Activated naive CD4-positive, alpha-beta T cell treated with anti-CD3 and anti-CD28 coated beads, Interleukin-2, amount 50 U/mL, for 24 hours (primary cell): ENCODE results near the gene PACSIN2.

Source experiments
- H3K27ac Mint-ChIP-seq: one replicate; pipeline ENCODE4 v1.8.0; 2021; ENCODE audit warnings: mild to moderate bottlenecking, mixed read lengths
- H3K27me3 Mint-ChIP-seq: one replicate; pipeline ENCODE4 v1.8.0; 2021; ENCODE audit warnings: mixed read lengths
- H3K36me3 Mint-ChIP-seq: one replicate; pipeline ENCODE4 v1.8.0; 2021; ENCODE audit warnings: mixed read lengths
- H3K4me1 Mint-ChIP-seq: one replicate; pipeline ENCODE4 v1.8.0; 2021; ENCODE audit warnings: mixed read lengths
- H3K4me3 Mint-ChIP-seq: one replicate; pipeline ENCODE4 v1.8.0; 2021; ENCODE audit warnings: mild to moderate bottlenecking, mixed read lengths
- H3K9me3 Mint-ChIP-seq: one replicate; pipeline ENCODE4 v1.8.0; 2021; ENCODE audit warnings: mixed read lengths

PACSIN2 gene

GRCh38 chr22:42891696-42892095 is 123.3 kb downstream of the PACSIN2 start:
- H3K4me3 Mint-ChIP-seq, result no peak overlapping the region
- peaks cover 46% of the 10 kb centered on the region for H3K4me1 Mint-ChIP-seq
- no peaks in the 10 kb centered on the region for H3K27me3 Mint-ChIP-seq
- peaks cover 3% of the 10 kb centered on the region for H3K36me3 Mint-ChIP-seq
- H3K27ac Mint-ChIP-seq, result no peak overlapping the region
- H3K9me3 Mint-ChIP-seq, result no peaks in the 10 kb centered on the region

- Mint-ChIP-seq H3K27me3 (no peaks in the 10 kb centered on the region), H3K4me1 (peaks cover 39% of the 10 kb centered on the region), H3K4me3 (no peak overlapping the region), H3K27ac (no peak overlapping the region), H3K9me3 (no peaks in the 10 kb centered on the region), H3K36me3 (peaks cover 3% of the 10 kb centered on the region)
These were observed 123.9 kb downstream of the PACSIN2 start for GRCh38 chr22:42891008-42891407.

GRCh38 chr22:42889304-42889703 is 125.6 kb downstream of the PACSIN2 start:
- no peaks in the 10 kb centered on the region for H3K9me3 Mint-ChIP-seq
- peaks cover 3% of the 10 kb centered on the region for H3K36me3 Mint-ChIP-seq
- no peak overlapping the region for H3K4me3 Mint-ChIP-seq
- H3K4me1 Mint-ChIP-seq, result peaks cover 22% of the 10 kb centered on the region
- peak overlapping the region; percentile 60 for H3K27ac Mint-ChIP-seq
- no peaks in the 10 kb centered on the region for H3K27me3 Mint-ChIP-seq

DNA sequence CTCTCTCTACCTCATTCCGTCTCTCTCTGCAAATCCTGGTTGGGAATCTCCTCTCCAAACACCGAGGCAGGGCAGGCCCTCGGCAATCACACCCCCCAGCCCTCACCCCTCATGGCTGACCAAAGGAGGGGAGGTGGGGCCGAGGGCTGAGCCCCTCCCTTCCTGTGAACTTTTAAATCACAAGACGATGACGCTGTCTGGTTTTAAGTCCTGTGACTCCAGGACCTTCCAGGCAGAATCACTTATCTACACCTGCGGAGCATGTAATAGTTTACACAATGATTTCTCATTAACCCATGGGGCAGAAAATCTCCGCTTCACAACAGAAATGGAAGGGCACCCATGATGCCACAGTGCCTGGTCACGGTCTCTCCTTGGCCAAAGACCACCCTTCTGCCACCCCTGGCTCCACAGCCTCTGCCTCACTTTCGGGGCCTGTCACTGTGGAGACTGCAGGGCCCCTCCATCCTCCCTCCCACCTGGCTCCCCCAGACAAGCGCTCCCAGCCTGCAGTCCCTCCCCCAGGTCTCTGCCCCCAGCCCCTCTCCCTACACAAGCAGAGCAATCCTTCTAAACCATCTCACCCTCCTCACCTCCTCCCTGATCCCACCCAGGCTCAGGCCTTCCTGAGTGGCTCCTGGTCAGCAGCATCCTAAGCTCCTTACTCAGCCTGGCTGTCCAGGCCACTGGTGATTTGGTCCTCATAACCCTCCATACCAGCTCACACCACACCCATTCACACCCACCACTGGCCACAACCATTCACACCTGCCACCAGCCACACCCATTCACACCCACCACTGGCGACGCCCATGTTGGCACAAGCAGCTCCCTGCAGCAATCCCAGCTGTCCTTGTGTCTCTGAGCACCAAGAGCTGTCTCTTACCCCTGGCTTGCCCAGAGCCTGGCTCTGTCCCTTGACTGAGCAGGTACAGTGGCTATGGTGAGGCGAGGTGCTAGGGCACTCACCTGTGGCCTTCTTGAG is 127.1 kb downstream of the PACSIN2 start:
- Mint-ChIP-seq H3K4me1 (peaks cover 12% of the 10 kb centered on the region), H3K36me3 (peaks cover 3% of the 10 kb centered on the region), H3K9me3 (no peaks in the 10 kb centered on the region), H3K4me3 (no peak overlapping the region), H3K27ac (peak overlapping the region; percentile 84), H3K27me3 (no peaks in the 10 kb centered on the region)

DNA sequence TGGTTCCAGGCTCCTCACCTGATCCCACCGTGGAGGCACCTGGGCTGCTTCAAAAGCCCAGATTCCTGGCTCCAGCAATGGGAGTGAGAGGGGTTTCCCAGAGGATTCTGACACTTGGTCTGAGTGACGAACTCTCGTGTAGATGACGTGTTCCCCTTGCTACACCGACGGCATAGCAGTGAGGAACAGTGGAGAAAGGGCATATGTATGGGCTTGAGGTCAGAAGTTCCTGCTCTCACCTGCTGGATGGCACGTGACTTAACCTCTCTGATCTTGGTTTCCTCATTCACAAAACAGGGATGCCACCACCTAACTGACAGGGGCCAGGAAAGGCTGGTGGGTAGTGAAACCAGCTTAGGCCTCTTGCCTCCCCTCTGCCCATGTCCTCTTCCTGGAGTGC is 127.8 kb downstream of the PACSIN2 start:
- no peaks in the 10 kb centered on the region for H3K9me3 Mint-ChIP-seq
- no peak overlapping the region for H3K27ac Mint-ChIP-seq

DNA sequence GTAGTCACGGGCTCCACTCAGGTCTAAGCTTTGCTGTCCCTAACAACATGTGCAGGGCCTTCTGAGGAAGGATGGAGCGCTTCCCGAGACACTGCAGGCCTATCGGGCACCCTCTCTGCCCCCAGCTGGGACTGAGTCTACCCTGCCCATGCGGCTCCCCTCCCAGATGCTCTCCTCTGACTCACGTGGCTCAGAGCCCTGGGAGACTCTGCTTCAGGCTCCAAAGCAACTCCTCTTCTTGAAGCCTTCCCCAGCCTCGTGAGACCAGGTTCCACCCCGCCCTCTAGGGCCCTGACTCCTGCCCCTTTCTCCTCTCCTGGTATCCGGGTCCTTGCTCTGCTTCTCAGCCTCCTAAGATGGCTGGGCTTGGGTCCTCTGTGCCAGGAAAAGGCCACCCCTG is 129.5 kb downstream of the PACSIN2 start:
- H3K27ac Mint-ChIP-seq, result no peak overlapping the region
- peaks cover 12% of the 10 kb centered on the region for H3K4me1 Mint-ChIP-seq
- H3K9me3 Mint-ChIP-seq, result no peaks in the 10 kb centered on the region
- no peaks in the 10 kb centered on the region for H3K27me3 Mint-ChIP-seq
- H3K36me3 Mint-ChIP-seq, result peaks cover 3% of the 10 kb centered on the region
- H3K4me3 Mint-ChIP-seq, result no peak overlapping the region

More for the DNA sequence above, 127.8 kb downstream of the PACSIN2 start:
- Mint-ChIP-seq H3K27me3 (no peaks in the 10 kb centered on the region), H3K4me1 (peaks cover 12% of the 10 kb centered on the region), H3K36me3 (peaks cover 3% of the 10 kb centered on the region), H3K4me3 (no peak overlapping the region)

- Mint-ChIP-seq H3K27me3 (no peaks in the 10 kb centered on the region), H3K9me3 (no peaks in the 10 kb centered on the region), H3K4me1 (peaks cover 12% of the 10 kb centered on the region), H3K4me3 (no peak overlapping the region), H3K36me3 (peaks cover 3% of the 10 kb centered on the region), H3K27ac (no peak overlapping the region)
These were observed 130.2 kb downstream of the PACSIN2 start for GRCh38 chr22:42884616-42885375.

DNA sequence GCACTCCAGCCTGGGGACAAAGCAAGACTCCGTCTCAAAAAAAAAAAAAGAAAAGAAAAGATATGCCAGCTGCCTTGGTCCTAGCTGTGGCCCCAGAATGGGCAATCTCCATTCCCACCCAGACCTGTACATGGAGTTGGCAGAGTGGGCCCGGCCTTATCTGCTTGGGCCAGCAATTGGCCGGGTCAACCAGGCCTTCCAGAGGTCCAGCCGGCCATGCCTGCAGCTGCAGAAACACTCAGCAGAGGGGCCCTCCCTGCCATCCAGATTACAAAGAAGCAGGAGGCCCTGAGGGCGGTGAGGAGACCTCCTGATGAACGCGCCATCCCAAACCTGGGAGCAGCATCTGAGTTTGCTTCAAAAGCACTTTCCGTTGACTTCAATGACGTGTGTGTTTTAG is 131.0 kb downstream of the PACSIN2 start:
- Mint-ChIP-seq H3K27ac (no peak overlapping the region), H3K36me3 (no peaks in the 10 kb centered on the region), H3K9me3 (no peaks in the 10 kb centered on the region), H3K4me3 (no peak overlapping the region), H3K27me3 (no peaks in the 10 kb centered on the region), H3K4me1 (peaks cover 6% of the 10 kb centered on the region)

DNA sequence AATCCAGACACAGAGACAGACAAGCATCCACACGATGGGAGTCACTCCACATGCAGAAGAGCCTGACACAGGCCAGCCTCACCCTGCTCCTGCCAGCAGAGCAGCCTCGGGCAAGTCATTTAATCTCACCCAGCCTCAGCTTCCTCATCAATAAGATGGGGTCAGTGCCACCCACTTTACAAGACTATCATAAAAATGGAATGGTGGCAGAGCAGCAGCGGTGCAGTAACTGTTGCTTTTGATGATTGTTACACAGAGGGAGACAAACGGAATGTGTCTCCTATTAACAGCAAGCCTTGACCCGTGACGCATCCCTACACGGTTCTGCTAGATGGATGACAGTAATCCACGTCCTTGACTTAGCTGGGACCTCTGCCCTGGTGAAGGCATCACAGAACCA is 131.8 kb downstream of the PACSIN2 start:
- Mint-ChIP-seq H3K36me3 (no peaks in the 10 kb centered on the region), H3K27me3 (no peaks in the 10 kb centered on the region), H3K27ac (no peak overlapping the region), H3K9me3 (no peaks in the 10 kb centered on the region), H3K4me1 (no peaks in the 10 kb centered on the region), H3K4me3 (no peak overlapping the region)

DNA sequence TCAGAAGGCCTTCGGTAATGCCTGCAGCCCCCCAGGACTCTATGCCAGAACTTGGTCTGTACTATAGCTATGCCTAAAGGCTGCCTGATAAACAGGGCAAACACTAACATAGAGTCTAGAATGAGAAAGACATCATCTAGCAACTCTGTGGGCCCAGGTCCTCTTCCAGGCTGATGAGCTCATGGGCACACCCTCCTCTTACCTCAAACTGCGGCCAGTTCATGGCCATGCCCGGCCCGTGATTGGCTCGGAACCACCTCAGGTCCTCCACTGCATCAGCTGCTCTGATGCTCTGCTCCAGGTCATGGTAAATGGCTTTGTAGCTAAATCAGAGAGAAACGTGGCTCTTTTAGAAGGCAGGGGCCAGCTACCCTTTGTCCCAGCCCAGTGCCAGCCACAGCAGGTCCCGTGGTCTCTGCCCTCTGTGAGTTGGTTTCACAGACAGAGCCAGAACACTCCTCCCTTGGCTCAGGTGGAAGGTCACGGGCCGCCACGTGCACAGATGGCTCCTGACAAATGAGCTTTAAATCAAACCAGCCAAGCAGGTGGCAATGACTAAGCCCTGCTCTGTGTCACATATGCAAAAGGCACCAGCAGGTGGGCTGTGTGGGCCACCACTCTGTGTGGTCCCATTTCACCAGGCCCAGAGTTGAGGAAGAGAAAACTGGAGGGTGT is 132.8 kb downstream of the PACSIN2 start:
- Mint-ChIP-seq H3K9me3 (no peaks in the 10 kb centered on the region), H3K27ac (no peak overlapping the region), H3K4me3 (no peak overlapping the region), H3K36me3 (no peaks in the 10 kb centered on the region), H3K27me3 (no peaks in the 10 kb centered on the region), H3K4me1 (no peaks in the 10 kb centered on the region)

GRCh38 chr22:42881298-42881697 is 133.7 kb downstream of the PACSIN2 start:
- Mint-ChIP-seq H3K27me3 (no peaks in the 10 kb centered on the region), H3K36me3 (no peaks in the 10 kb centered on the region), H3K27ac (no peak overlapping the region), H3K4me3 (no peak overlapping the region), H3K4me1 (no peaks in the 10 kb centered on the region), H3K9me3 (no peaks in the 10 kb centered on the region)

DNA sequence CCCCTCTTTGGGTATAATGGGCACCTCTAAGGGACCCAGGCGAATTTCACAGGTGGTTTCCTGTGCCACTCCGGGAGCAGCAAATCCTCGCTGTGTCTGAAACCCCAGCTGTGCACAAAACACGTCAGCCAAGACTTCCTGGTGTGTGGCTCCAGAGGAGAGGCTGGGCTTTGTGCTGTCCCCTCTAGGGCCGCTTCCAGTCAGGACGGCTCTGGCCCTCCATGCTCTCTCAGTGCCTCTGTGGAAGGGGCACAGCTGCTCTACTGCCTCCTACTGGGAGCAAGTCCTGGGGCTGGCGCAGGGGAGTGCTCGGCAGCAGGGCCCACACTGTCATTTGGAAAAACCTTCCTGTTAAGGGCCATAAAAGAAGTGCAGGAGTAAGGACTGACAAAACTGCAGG is 134.1 kb downstream of the PACSIN2 start:
- Mint-ChIP-seq H3K27ac (no peak overlapping the region), H3K9me3 (no peaks in the 10 kb centered on the region), H3K36me3 (no peaks in the 10 kb centered on the region), H3K4me3 (no peak overlapping the region), H3K4me1 (no peaks in the 10 kb centered on the region), H3K27me3 (no peaks in the 10 kb centered on the region)

DNA sequence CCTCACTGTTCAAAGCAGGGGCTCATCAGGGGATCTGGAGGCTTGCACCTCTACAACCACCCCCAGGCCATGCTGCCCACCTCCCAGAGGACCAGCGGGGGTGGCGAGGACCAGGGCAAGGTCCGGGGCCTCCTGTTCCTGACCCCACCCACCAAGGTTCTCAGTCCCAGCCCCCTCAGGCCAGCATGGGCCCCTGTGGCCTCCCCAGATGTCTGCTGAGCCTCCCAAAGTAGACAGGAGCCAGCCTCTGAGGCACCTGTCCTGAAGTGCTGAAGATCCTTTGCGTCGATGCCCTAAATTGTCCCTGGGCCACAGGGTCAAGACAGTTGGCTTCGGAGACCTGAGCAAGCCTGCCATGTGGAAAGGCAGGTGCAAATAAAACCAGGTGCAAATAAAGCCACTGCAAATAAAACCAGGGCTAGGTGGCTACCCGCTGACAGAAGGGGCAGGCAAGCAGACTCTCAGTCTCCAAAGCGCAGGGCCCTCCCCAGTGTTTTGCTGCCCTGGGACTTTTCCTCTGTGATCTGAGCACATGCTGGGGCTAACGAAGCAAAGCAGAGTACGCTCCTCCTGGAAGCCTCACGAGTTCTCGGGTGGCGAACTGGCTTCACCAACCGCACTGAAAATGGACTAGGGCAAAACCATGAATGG is 135.5 kb downstream of the PACSIN2 start:
- Mint-ChIP-seq H3K9me3 (no peaks in the 10 kb centered on the region), H3K4me1 (no peaks in the 10 kb centered on the region), H3K36me3 (no peaks in the 10 kb centered on the region), H3K27me3 (no peaks in the 10 kb centered on the region), H3K4me3 (no peak overlapping the region), H3K27ac (no peak overlapping the region)

GRCh38 chr22:42878561-42879305 is 136.2 kb downstream of the PACSIN2 start:
- H3K27ac Mint-ChIP-seq, result no peak overlapping the region
- H3K36me3 Mint-ChIP-seq, result no peaks in the 10 kb centered on the region
- H3K27me3 Mint-ChIP-seq, result no peaks in the 10 kb centered on the region
- no peaks in the 10 kb centered on the region for H3K4me1 Mint-ChIP-seq
- no peak overlapping the region for H3K4me3 Mint-ChIP-seq
- H3K9me3 Mint-ChIP-seq, result no peaks in the 10 kb centered on the region
